HUES6 (cell line): ENCODE measurements around the gene CELSR1.

Experiments
- H3K27ac ChIP-seq: 2 replicates; pipeline ENCODE4 v1.7.0; 2013; ENCODE audit warnings: low read depth, mild to moderate bottlenecking, low read length, inconsistent platforms
- H3K27me3 ChIP-seq: 2 replicates; pipeline ENCODE4 v1.6.1; 2013; ENCODE audit warnings: low read length; ENCODE audit not compliant: control insufficient read depth, insufficient read depth
- H3K36me3 ChIP-seq: 2 replicates; pipeline ENCODE4 v1.6.1; 2013; ENCODE audit warnings: low read length; ENCODE audit not compliant: control insufficient read depth, insufficient read depth
- H3K4me1 ChIP-seq: 2 replicates; pipeline ENCODE4 v1.6.1; 2013; ENCODE audit warnings: low read length; ENCODE audit not compliant: control insufficient read depth, insufficient read depth
- H3K4me3 ChIP-seq: 2 replicates; pipeline ENCODE4 v1.5.1; 2013; ENCODE audit warnings: low read depth, low read length
- H3K9ac ChIP-seq: one replicate; pipeline ENCODE4 v1.6.1; 2013; ENCODE audit warnings: mild to moderate bottlenecking, low read length
- H3K9me3 ChIP-seq: 2 replicates; pipeline ENCODE4 v1.6.1; 2013; ENCODE audit warnings: low read depth, low read length; ENCODE audit not compliant: control insufficient read depth, insufficient read depth

The CELSR1 gene

GRCh38 chr22:46464296-46464695 lies 73.1 kb downstream of the CELSR1 start:
- Histone ChIP-seq H3K36me3 (peaks cover 12% of the 10 kb centered on the region; the same call in 1 of the 2 replicates), H3K4me3 (no peak overlapping the region), H3K27me3 (no peaks in the 10 kb centered on the region), H3K27ac (no peak overlapping the region; the same call in 1 of the 2 replicates), H3K9ac (no peak overlapping the region), H3K4me1 (peaks cover 4% of the 10 kb centered on the region; the same call in 1 of the 2 replicates), H3K9me3 (no peaks in the 10 kb centered on the region)

- no peaks in the 10 kb centered on the region for H3K9me3 ChIP-seq
- peaks cover 12% of the 10 kb centered on the region; the same call in 1 of the 2 replicates for H3K36me3 ChIP-seq
- H3K27me3 ChIP-seq = no peaks in the 10 kb centered on the region
- H3K4me1 ChIP-seq = peaks cover 4% of the 10 kb centered on the region; the same call in 1 of the 2 replicates
- no peak overlapping the region for H3K4me3 ChIP-seq
- no peak overlapping the region for H3K27ac ChIP-seq
- H3K9ac ChIP-seq = no peak overlapping the region
These were observed 73.8 kb downstream of the CELSR1 start for GRCh38 chr22:46463435-46464227.

GRCh38 chr22:46462726-46463371 lies 74.6 kb downstream of the CELSR1 start:
- H3K27ac ChIP-seq = no peak overlapping the region

GRCh38 chr22:46461566-46462180 lies 75.7 kb downstream of the CELSR1 start:
- peaks cover 12% of the 10 kb centered on the region; the same call in 1 of the 2 replicates for H3K36me3 ChIP-seq
- H3K27ac ChIP-seq = no peak overlapping the region
- no peak overlapping the region for H3K9ac ChIP-seq
- H3K27me3 ChIP-seq = no peaks in the 10 kb centered on the region
- no peaks in the 10 kb centered on the region for H3K9me3 ChIP-seq
- H3K4me3 ChIP-seq = no peak overlapping the region
- H3K4me1 ChIP-seq = peaks cover 12% of the 10 kb centered on the region; the same call in 1 of the 2 replicates

More at GRCh38 chr22:46462726-46463371, 74.6 kb downstream of the CELSR1 start:
- Histone ChIP-seq H3K9me3 (no peaks in the 10 kb centered on the region), H3K4me1 (peaks cover 5% of the 10 kb centered on the region; the same call in 1 of the 2 replicates), H3K9ac (no peak overlapping the region), H3K4me3 (no peak overlapping the region), H3K27me3 (no peaks in the 10 kb centered on the region), H3K36me3 (peaks cover 12% of the 10 kb centered on the region; the same call in 1 of the 2 replicates)

GRCh38 chr22:46460857-46461256 lies 76.6 kb downstream of the CELSR1 start:
- Histone ChIP-seq H3K4me3 (no peak overlapping the region), H3K9me3 (no peaks in the 10 kb centered on the region), H3K36me3 (peaks cover 12% of the 10 kb centered on the region; the same call in 1 of the 2 replicates), H3K9ac (no peak overlapping the region), H3K4me1 (peaks cover 12% of the 10 kb centered on the region; the same call in 1 of the 2 replicates), H3K27ac (no peak overlapping the region), H3K27me3 (no peaks in the 10 kb centered on the region)

GRCh38 chr22:46459347-46460065 lies 77.9 kb downstream of the CELSR1 start:
- Histone ChIP-seq H3K36me3 (peaks cover 12% of the 10 kb centered on the region; the same call in 1 of the 2 replicates), H3K4me1 (peaks cover 18% of the 10 kb centered on the region; the same call in 1 of the 2 replicates), H3K9ac (no peak overlapping the region), H3K9me3 (no peaks in the 10 kb centered on the region), H3K4me3 (no peak overlapping the region), H3K27me3 (no peaks in the 10 kb centered on the region), H3K27ac (no peak overlapping the region)

GRCh38 chr22:46458525-46458924 lies 78.9 kb downstream of the CELSR1 start:
- Histone ChIP-seq H3K9ac (no peak overlapping the region), H3K27ac (no peak overlapping the region), H3K9me3 (no peaks in the 10 kb centered on the region), H3K27me3 (no peaks in the 10 kb centered on the region), H3K4me1 (peaks cover 27% of the 10 kb centered on the region; the same call in 1 of the 2 replicates), H3K4me3 (no peak overlapping the region), H3K36me3 (peaks cover 5% of the 10 kb centered on the region; the same call in 1 of the 2 replicates)

GRCh38 chr22:46457502-46458488 lies 79.6 kb downstream of the CELSR1 start:
- H3K27ac ChIP-seq = no peak overlapping the region
- H3K4me1 ChIP-seq = peaks cover 31% of the 10 kb centered on the region; the same call in 1 of the 2 replicates
- no peaks in the 10 kb centered on the region for H3K9me3 ChIP-seq
- H3K4me3 ChIP-seq = no peak overlapping the region
- H3K36me3 ChIP-seq = 0 out of 2 replicates have a peak, but pooled peaks cover 4% of the 10 kb centered on the region
- no peaks in the 10 kb centered on the region for H3K27me3 ChIP-seq
- peak overlapping the region; percentile 1 for H3K9ac ChIP-seq

- Histone ChIP-seq H3K4me3 (no peak overlapping the region), H3K27me3 (no peaks in the 10 kb centered on the region), H3K36me3 (no peaks in the 10 kb centered on the region), H3K27ac (no peak overlapping the region), H3K9ac (no peak overlapping the region), H3K4me1 (peaks cover 33% of the 10 kb centered on the region; the same call in 1 of the 2 replicates), H3K9me3 (no peaks in the 10 kb centered on the region)
These were observed 80.6 kb downstream of the CELSR1 start for GRCh38 chr22:46456818-46457163.
